ENCODE data around the gene DLGAP5. TPM values are rescaled to one million over a fixed set of nuclear protein-coding genes. Genes with fewer than 3 reads are reported as not detected.

Gene DLGAP5
- total RNA-seq, 2 experiments from 2014 or later: 75.4 to 84.0 TPM

- peak overlapping the region; percentile 67 for H3K4me3 Mint-ChIP-seq
- peaks cover 9% of the 10 kb centered on the region for H3K36me3 Mint-ChIP-seq (ENCODE audit: low read depth)
Observed at GRCh38 chr14:55102141-55102621, 89.2 kb downstream of the DLGAP5 start.

GRCh38 chr14:55101698-55102097 lies 89.7 kb downstream of the DLGAP5 start:
- Mint-ChIP-seq H3K36me3 (ENCODE audit: low read depth) (peaks cover 9% of the 10 kb centered on the region), H3K4me1 (ENCODE audit: low read depth) (peaks cover 56% of the 10 kb centered on the region), H3K27ac (no peak overlapping the region), H3K4me3 (no peak overlapping the region), H3K9me3 (peaks cover 8% of the 10 kb centered on the region), H3K27me3 (no peaks in the 10 kb centered on the region)
- POLR2A ChIA-PET: interaction anchor here (0.5 to 1.2 kb wide), 2 partner anchors 50 to 75 kb away, joined by 4 to 7 read pairs; partner anchors contain the start of genes SOCS4 and WDHD1
- DNase-seq (no peak), ATAC-seq (no peak)
- intact Hi-C loops (cut with micrococcal nuclease): no loop called here
- TF ChIP-seq CTCF (IDR thresholded peaks at IDR 0.05): no peak
- CTCF ChIA-PET: interaction anchor here (1.1 to 2.7 kb wide), 5 partner anchors 17 to 112 kb away, joined by 3 to 9 read pairs (median 6); partner anchors contain the start of gene MAPK1IP1L

More at GRCh38 chr14:55102141-55102621, 89.2 kb downstream of the DLGAP5 start:
- ATAC-seq (peak; percentile 67), DNase-seq (peak; percentile 82)
- Mint-ChIP-seq H3K27ac (peak overlapping the region; percentile 99), H3K27me3 (no peaks in the 10 kb centered on the region), H3K9me3 (peaks cover 8% of the 10 kb centered on the region), H3K4me1 (ENCODE audit: low read depth) (peaks cover 52% of the 10 kb centered on the region)
- intact Hi-C loops (cut with micrococcal nuclease): no loop called here
- ChIA-PET CTCF (interaction anchor here (0.7 to 2.8 kb wide), 10 partner anchors 10 to 144 kb away, joined by 3 to 15 read pairs (median 6); partner anchors contain the start of gene MAPK1IP1L), POLR2A (interaction anchor here (0.7 to 2.4 kb wide), 4 partner anchors 51 to 220 kb away, joined by 3 to 10 read pairs (median 6); partner anchors contain the start of genes SOCS4 and WDHD1)
- TF ChIP-seq CTCF (IDR thresholded peaks at IDR 0.05): no peak

- no peak for TF ChIP-seq CTCF (IDR thresholded peaks at IDR 0.05)
- Mint-ChIP-seq H3K36me3 (ENCODE audit: low read depth) (peaks cover 9% of the 10 kb centered on the region), H3K4me1 (ENCODE audit: low read depth) (peaks cover 56% of the 10 kb centered on the region), H3K27me3 (no peaks in the 10 kb centered on the region), H3K27ac (no peak overlapping the region), H3K9me3 (peaks cover 8% of the 10 kb centered on the region), H3K4me3 (no peak overlapping the region)
- DNase-seq (no peak), ATAC-seq (no peak)
- POLR2A ChIA-PET: no interaction called here
- intact Hi-C loops (cut with micrococcal nuclease): no loop called here
- CTCF ChIA-PET: interaction anchor here (1.0 to 1.1 kb wide), 2 partner anchors 10 to 61 kb away, joined by 3 read pairs; no protein-coding TSS in a partner anchor
Observed at GRCh38 chr14:55099756-55100155, 91.6 kb downstream of the DLGAP5 start.

GRCh38 chr14:55098561-55098898 lies 92.9 kb downstream of the DLGAP5 start:
- Mint-ChIP-seq H3K4me3 (peak overlapping the region; percentile 0), H3K27me3 (no peaks in the 10 kb centered on the region), H3K9me3 (no peaks in the 10 kb centered on the region), H3K36me3 (ENCODE audit: low read depth) (peaks cover 3% of the 10 kb centered on the region), H3K27ac (peak overlapping the region; percentile 70), H3K4me1 (ENCODE audit: low read depth) (peaks cover 45% of the 10 kb centered on the region)
- intact Hi-C loops (cut with micrococcal nuclease): no loop called here
- DNase-seq: no peak
- ChIA-PET POLR2A (interaction anchor here (0.6 to 1.2 kb wide), 6 partner anchors 9 to 519 kb away, joined by 3 to 7 read pairs (median 4); partner anchors contain the start of genes SOCS4 and WDHD1), CTCF (interaction anchor here (0.6 to 1.8 kb wide), 5 partner anchors 9 to 172 kb away, joined by 3 to 7 read pairs (median 4); partner anchors contain the start of genes FBXO34 and MAPK1IP1L)
- TF ChIP-seq CTCF (IDR thresholded peaks at IDR 0.05): no peak
- no peak for ATAC-seq

Other genes starting within 250 kb of the DLGAP5 start
- 10 to 100 TPM; 59.8 to 68.4 TPM for gene WDHD1, start 164.5 kb downstream of the DLGAP5 start, total RNA-seq
- 10 to 100 TPM; 19.8 to 20.8 TPM for gene SOCS4, start 164.3 kb downstream of the DLGAP5 start, total RNA-seq
- gene MAPK1IP1L, start 139.9 kb downstream of the DLGAP5 start, total RNA-seq: 100 to 1,000 TPM in 1 of 2 experiments, 10 to 100 TPM in 1; 89.3 to 105 TPM
- gene LGALS3, start 62.3 kb downstream of the DLGAP5 start, total RNA-seq: 1 to 10 TPM; 4.5 to 6.0 TPM
- 10 to 100 TPM; 17.7 to 20.0 TPM for gene FBXO34, start 79.8 kb upstream of the DLGAP5 start, total RNA-seq
- 1 to 10 TPM; 5.1 to 5.5 TPM for gene ATG14, start 220.2 kb upstream of the DLGAP5 start, total RNA-seq
- gene TBPL2, start 249.0 kb upstream of the DLGAP5 start, total RNA-seq: not detected

All from activated CD8-positive, alpha-beta T cell treated with anti-CD3 and anti-CD28 coated beads for 36 hours (primary cell).